CD4-positive, alpha-beta T cell treated with Interleukin-17A for 4 hours (primary cell): ENCODE data around the gene STX8.
"Not testable (repeated sequence)": the region's sequence is repeated elsewhere in the genome, so short reads cannot be mapped to it uniquely, and the experiment has no call there.

Experiments used
- DNase-seq: peaks from one replicate; pipeline ENCODE4 v3.0.0-alpha.2; 2020; ENCODE audit warnings: mixed read lengths

Gene STX8

GRCh38 chr17:9498490-9498889, 77.1 kb downstream of the STX8 start:
- DNase-seq, result no peak

GRCh38 chr17:9488556-9488955, 87.1 kb downstream of the STX8 start:
- no peak for DNase-seq

- no peak for DNase-seq
Measured at GRCh38 chr17:9487406-9487805, 88.2 kb downstream of the STX8 start.

GRCh38 chr17:9484789-9485188, 90.8 kb downstream of the STX8 start:
- DNase-seq, result no peak

- no peak for DNase-seq
Measured at GRCh38 chr17:9479964-9480363, 95.7 kb downstream of the STX8 start.

- DNase-seq, result no peak
Measured at GRCh38 chr17:9478889-9479288, 96.7 kb downstream of the STX8 start.

- no peak for DNase-seq
Measured at GRCh38 chr17:9475101-9475658, 100.4 kb downstream of the STX8 start.

GRCh38 chr17:9473711-9474110, 101.9 kb downstream of the STX8 start:
- DNase-seq, result no peak

GRCh38 chr17:9472541-9472940, 103.1 kb downstream of the STX8 start:
- no peak for DNase-seq

GRCh38 chr17:9472094-9472493, 103.5 kb downstream of the STX8 start:
- DNase-seq, result no peak

- DNase-seq, result no peak
Measured at GRCh38 chr17:9470171-9470570, 105.4 kb downstream of the STX8 start.

- no peak for DNase-seq
Measured at GRCh38 chr17:9468937-9469336, 106.7 kb downstream of the STX8 start.

GRCh38 chr17:9468532-9468931, 107.1 kb downstream of the STX8 start:
- DNase-seq, result no peak

GRCh38 chr17:9467518-9467917, 108.1 kb downstream of the STX8 start:
- no peak for DNase-seq

GRCh38 chr17:9465210-9465921, 110.3 kb downstream of the STX8 start:
- no peak for DNase-seq

- DNase-seq, result no peak
Measured at GRCh38 chr17:9457005-9457404, 118.6 kb downstream of the STX8 start.

- no peak for DNase-seq
Measured at GRCh38 chr17:9456330-9456729, 119.3 kb downstream of the STX8 start.

GRCh38 chr17:9451934-9452333, 123.7 kb downstream of the STX8 start:
- no peak for DNase-seq

GRCh38 chr17:9447298-9447697, 128.3 kb downstream of the STX8 start:
- not testable (repeated sequence) for DNase-seq

GRCh38 chr17:9446528-9446927, 129.1 kb downstream of the STX8 start:
- no peak for DNase-seq

- no peak for DNase-seq
Measured at GRCh38 chr17:9445424-9445823, 130.2 kb downstream of the STX8 start.

- DNase-seq, result no peak
Measured at GRCh38 chr17:9444687-9445086, 130.9 kb downstream of the STX8 start.

GRCh38 chr17:9443811-9444210, 131.8 kb downstream of the STX8 start:
- no peak for DNase-seq

GRCh38 chr17:9439851-9440250, 135.8 kb downstream of the STX8 start:
- no peak for DNase-seq

GRCh38 chr17:9436630-9437029, 139.0 kb downstream of the STX8 start:
- DNase-seq, result no peak
